Testis (tissue), 3 donors: ENCODE measurements around the gene RHBDL3. TPM values are rescaled to one million over a fixed set of nuclear protein-coding genes. Genes with fewer than 3 reads are reported as not detected.
"Not testable (repeated sequence)": the region's sequence is repeated elsewhere in the genome, so short reads cannot be mapped to it uniquely, and the experiment has no call there.

Experiments used
- DNase-seq: peaks from one replicate; pipeline ENCODE4 v3.0.0-alpha.2; 2019
- H3K27ac ChIP-seq, 2 donors: fragments of 200-600 bp; sonication (generic); one replicate each; pipeline ENCODE4 v1.5.1; 2019
- H3K27me3 ChIP-seq: fragments of 200-600 bp; sonication (generic); one replicate; pipeline ENCODE4 v1.5.1; 2019
- H3K36me3 ChIP-seq: fragments of 200-600 bp; sonication (generic); one replicate; pipeline ENCODE4 v1.5.1; 2017; ENCODE audit warnings: low read depth; ENCODE audit errors: missing control alignments
- H3K4me1 ChIP-seq: fragments of 200-600 bp; sonication (generic); one replicate; pipeline ENCODE4 v1.5.1; 2019
- H3K4me3 ChIP-seq, 2 donors: fragments of 200-600 bp; sonication (generic); one replicate each; pipeline ENCODE4 v1.5.1; 2017 to 2019
- H3K9me3 ChIP-seq: fragments of 200-600 bp; sonication (generic); one replicate; pipeline ENCODE4 v1.5.1; 2017
- CTCF ChIP-seq, 3 experiments: fragments of 450-650 bp in 2 of 3; fragments of 200-600 bp in 1 of 3; sonication (generic) in 1 of 3; IDR thresholded peaks; one replicate each; pipeline ENCODE4 v1.5.1; 2016 to 2019; ENCODE audit warnings: antibody characterized with exemption in 3 of 3, mild to moderate bottlenecking in 2 of 3, moderate library complexity in 1 of 3
- POLR2A ChIP-seq: fragments of 450-650 bp; IDR thresholded peaks from one replicate; pipeline ENCODE4 v1.6.1; 2017; ENCODE audit warnings: antibody characterized with exemption, mild to moderate bottlenecking, moderate library complexity
- WGBS, 2 donors: methylation state at CpG; one replicate each; pipeline ENCODE4 v1.1.5; 2018; 5-methylcytosine and 5-hydroxymethylcytosine counted together
- intact Hi-C: fragments of 100-400 bp; cut with DNase I; formaldehyde crosslinking; loops from one replicate; pipeline ENCODE4 v1.15.1; 2023; ENCODE audit warnings: low total_unique reads
- polyA plus RNA-seq: library from polyadenylated mRNA; stranded (reverse); fragments of 350-450 nt; fragmentation: Illumina TruSeq; extraction: RNeasy Lipid Tissue Mini Kit (QIAGEN cat#74804); gene quantifications from one replicate; pipeline ENCODE4 v1.2.3, GENCODE V29; 2014; ENCODE audit warnings: low read depth, low replicate concordance; ENCODE audit not compliant: insufficient read depth
- total RNA-seq, 2 donors: library from RNA; depleted of rRNA; stranded (reverse); fragments of >200 nt; gene quantifications; one replicate each; pipeline ENCODE4 v1.2.3, GENCODE V29; 2016

RHBDL3 gene
- total and polyA plus RNA-seq, 3 donors from 2014 or later: 3.5 to 4.5 (median 4.1) TPM

- intact Hi-C loops: loop anchor here (10.0 kb wide), 1 partner anchor 60 kb away; no protein-coding TSS in a partner anchor
- no peak overlapping the region for H3K4me3 ChIP-seq
- no peaks in the 10 kb centered on the region for H3K36me3 ChIP-seq
- TF ChIP-seq POLR2A: no peak
- no peak for TF ChIP-seq CTCF (IDR thresholded peaks at IDR 0.05)
- H3K9me3 ChIP-seq: no peaks in the 10 kb centered on the region
- DNase-seq: no peak
- 91% methylated on average over 8 of the region's 8 CpGs for WGBS, 2 donors
- no peaks in the 10 kb centered on the region for H3K27me3 ChIP-seq
- H3K4me1 ChIP-seq: no peaks in the 10 kb centered on the region
- H3K27ac ChIP-seq: no peak overlapping the region
Measured at GRCh38 chr17:32315171-32315570, 49.5 kb downstream of the RHBDL3 start.

- not testable (repeated sequence) for H3K4me3 ChIP-seq, H3K36me3 ChIP-seq, H3K9me3 ChIP-seq, DNase-seq, H3K27ac ChIP-seq, H3K27me3 ChIP-seq, H3K4me1 ChIP-seq
- WGBS, 2 donors: 94 to 95% methylated on average over 5 of the region's 5 CpGs
- intact Hi-C loops: loop anchor here (10.0 kb wide), 1 partner anchor 62 kb away; no protein-coding TSS in a partner anchor
Measured at GRCh38 chr17:32316653-32317052, 51.0 kb downstream of the RHBDL3 start.

- 83 to 85% methylated on average over 4 of the region's 4 CpGs for WGBS, 2 donors
- H3K36me3 ChIP-seq: no peaks in the 10 kb centered on the region
Measured at GRCh38 chr17:32317353-32317752, 51.7 kb downstream of the RHBDL3 start.

GRCh38 chr17:32318071-32318470 lies 52.4 kb downstream of the RHBDL3 start:
- Histone ChIP-seq H3K9me3 (no peaks in the 10 kb centered on the region), H3K4me1 (no peaks in the 10 kb centered on the region), H3K4me3 (no peak overlapping the region), H3K27me3 (no peaks in the 10 kb centered on the region), H3K27ac (no peak overlapping the region), H3K36me3 (no peaks in the 10 kb centered on the region)
- TF ChIP-seq POLR2A: no peak
- TF ChIP-seq CTCF (IDR thresholded peaks at IDR 0.05): no peak
- 92 to 96% methylated on average over 5 to 8 of the region's 8 CpGs for WGBS, 2 donors
- intact Hi-C loops: loop anchor here (10.0 kb wide), 1 partner anchor 63 kb away; no protein-coding TSS in a partner anchor
- DNase-seq: no peak

More at GRCh38 chr17:32317353-32317752, 51.7 kb downstream of the RHBDL3 start:
- Histone ChIP-seq H3K9me3 (no peaks in the 10 kb centered on the region), H3K27me3 (no peaks in the 10 kb centered on the region), H3K4me1 (no peaks in the 10 kb centered on the region), H3K4me3 (no peak overlapping the region), H3K27ac (no peak overlapping the region)
- no peak for DNase-seq
- TF ChIP-seq CTCF (IDR thresholded peaks at IDR 0.05) (no peak), POLR2A (no peak)
- intact Hi-C loops: loop anchor here (10.0 kb wide), 1 partner anchor 63 kb away; no protein-coding TSS in a partner anchor

- WGBS, 2 donors: 13 to 15% methylated on average over 5 of the region's 5 CpGs
Measured at GRCh38 chr17:32319548-32319905, 53.9 kb downstream of the RHBDL3 start.

GRCh38 chr17:32320080-32320479 lies 54.4 kb downstream of the RHBDL3 start:
- H3K4me3 ChIP-seq, H3K4me1 ChIP-seq, H3K9me3 ChIP-seq, intact Hi-C loops, DNase-seq, H3K27ac ChIP-seq, H3K27me3 ChIP-seq, H3K36me3 ChIP-seq: not testable (repeated sequence)
- WGBS, 2 donors: 88 to 89% methylated on average over 6 of the region's 6 CpGs

More at GRCh38 chr17:32319548-32319905, 53.9 kb downstream of the RHBDL3 start:
- no peaks in the 10 kb centered on the region for H3K4me1 ChIP-seq
- DNase-seq: peak; percentile 88
- intact Hi-C loops: loop anchor here (10.0 kb wide), 1 partner anchor 65 kb away; no protein-coding TSS in a partner anchor
- no peaks in the 10 kb centered on the region for H3K27me3 ChIP-seq
- H3K9me3 ChIP-seq: no peaks in the 10 kb centered on the region
- H3K36me3 ChIP-seq: no peaks in the 10 kb centered on the region
- H3K4me3 ChIP-seq: no peak overlapping the region
- TF ChIP-seq POLR2A (no peak), CTCF (IDR thresholded peaks at IDR 0.05) (peak; percentile 71 to 92 (median 82))
- no peak overlapping the region for H3K27ac ChIP-seq
